Nucleus accumbens (tissue), 56 donors: ENCODE measurements around the gene TTLL8.
"Not testable (repeated sequence)": the region's sequence is repeated elsewhere in the genome, so short reads cannot be mapped to it uniquely, and the experiment has no call there.

ENCODE experiments used
- DNase-seq, 56 donors: peaks; one replicate each; lab custom pipeline; 2025; lab: John Stamatoyannopoulos, UW

The TTLL8 gene

DNA sequence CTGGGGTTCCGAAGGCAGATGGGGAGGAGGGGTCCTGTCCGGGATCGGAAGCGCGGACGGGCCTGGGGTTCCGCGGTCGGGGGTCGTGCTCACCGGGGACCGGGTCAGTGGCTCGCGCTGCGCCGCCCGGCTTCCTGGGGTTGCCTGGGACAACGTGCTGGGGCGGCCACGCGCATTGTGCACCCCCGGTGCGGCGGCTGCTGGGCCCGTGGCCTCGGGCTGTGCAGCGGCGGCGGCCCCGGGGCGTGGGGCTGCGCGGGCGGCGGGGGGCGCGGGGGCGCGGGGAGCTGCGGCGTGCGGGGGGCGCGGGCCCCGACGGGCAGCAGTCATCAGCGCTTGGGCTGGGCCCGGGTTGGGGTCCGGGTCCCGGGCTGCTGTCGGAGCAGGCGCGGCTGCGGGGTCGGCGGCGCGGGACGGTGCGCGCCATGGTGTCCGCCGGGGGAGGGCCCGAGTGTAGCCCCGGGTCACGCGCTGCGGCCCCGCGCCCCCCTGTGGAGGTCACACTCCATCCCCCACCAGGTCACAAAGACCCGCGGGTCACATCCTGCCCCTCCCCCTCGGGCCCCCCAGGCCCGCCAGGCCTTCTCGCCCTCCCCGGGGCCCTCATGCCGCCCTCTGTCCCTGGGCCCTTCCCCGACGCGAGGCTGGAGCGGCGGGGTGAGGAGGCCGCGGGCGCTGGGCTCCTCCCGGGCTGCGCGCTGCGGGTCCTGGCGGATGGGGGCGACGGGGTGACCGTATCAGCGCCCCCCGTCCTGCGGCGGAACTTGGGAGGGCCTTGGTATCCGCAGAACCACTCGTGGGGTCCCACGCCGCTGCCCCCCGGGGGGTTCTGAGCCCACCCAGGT lies at the start of gene TTLL8:
TTLL8 (minus strand) TSS at position 238 of the 845 bp plus-strand sequence.
- no peak for DNase-seq

- DNase-seq, result no peak
Observed at GRCh38 chr22:50107529-50107928, 49.4 kb upstream of the TTLL8 start.

DNA sequence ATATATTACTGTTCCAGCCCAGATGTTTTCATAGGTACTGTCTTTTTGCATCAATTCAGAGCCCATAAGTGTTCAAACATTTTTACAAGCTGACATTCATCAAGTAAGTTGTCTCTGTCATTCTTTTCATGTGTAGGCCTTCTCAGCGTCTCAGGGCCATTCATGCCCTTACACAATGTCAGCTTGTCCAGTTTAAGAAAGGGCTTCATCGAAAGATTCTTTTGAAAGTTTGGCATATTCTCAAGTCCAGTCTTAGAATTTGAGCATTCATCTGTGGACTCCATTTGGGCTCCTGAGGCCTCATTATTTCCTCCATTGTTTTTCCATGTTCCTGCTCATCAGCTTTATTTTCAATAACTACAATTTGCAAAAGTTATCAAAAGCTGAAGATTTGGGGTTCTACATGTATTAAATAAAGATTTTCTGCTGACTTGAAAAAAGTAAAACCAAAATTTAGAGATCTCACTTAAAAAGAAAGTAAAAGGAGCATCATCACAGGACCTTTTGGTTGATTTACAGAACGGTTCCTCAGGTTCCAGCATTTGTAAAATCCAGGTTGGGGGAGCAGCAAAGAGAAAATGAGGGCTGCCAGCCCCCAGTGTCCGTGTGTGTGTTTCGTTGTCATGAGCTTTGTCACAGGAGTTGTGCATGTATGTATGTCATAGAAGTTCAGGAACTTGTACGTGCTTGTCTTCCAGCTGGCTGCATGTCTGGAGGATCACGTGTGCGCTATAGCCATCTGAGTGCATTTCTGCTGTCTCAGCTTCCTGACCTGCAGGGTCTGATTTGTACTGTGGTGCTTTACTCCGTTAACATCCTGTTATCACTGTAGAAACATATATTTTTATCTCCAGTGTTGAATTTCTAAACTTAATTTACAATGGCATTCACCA lies 47.4 kb upstream of the TTLL8 start:
- DNase-seq, result no peak

- no peak for DNase-seq
Observed at GRCh38 chr22:50104141-50104544, 46.0 kb upstream of the TTLL8 start.

- no peak for DNase-seq
Observed at GRCh38 chr22:50102946-50103345, 44.8 kb upstream of the TTLL8 start.

DNA sequence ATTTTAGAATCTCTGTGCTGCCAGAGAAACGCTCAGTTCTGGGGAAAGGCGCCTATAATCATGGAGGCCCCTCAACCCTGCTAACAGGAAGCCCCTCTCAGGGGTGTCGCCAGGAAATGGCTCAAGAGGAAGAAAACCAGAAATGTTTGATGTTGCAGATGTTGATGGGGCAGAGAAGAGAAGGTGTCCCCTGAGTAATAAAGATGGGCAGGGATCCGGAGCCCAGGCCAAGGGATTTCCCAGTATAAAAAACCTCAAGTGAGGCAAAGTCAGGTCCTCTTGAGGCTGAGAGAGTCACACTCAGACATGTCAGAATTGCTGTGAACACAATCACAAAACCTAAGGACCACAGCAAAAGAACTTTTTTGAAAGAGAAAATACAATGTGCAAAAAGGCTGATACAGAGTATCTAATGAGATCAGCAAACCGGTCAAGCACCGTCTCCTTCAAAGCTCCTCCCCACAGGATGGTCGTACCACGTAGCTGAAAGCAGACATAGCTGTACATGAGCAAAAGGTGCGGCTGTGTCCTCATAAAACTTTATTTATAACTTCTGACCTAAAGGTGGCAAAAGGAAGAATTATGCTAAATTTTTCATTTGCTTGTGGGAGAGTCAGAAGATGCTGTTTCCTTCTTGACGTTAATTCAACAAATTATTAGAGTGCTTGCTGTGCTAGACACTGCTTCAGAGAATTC lies 43.9 kb upstream of the TTLL8 start:
- no peak for DNase-seq

- DNase-seq, result no peak
Observed at GRCh38 chr22:50098052-50098451, 40.0 kb upstream of the TTLL8 start.

DNA sequence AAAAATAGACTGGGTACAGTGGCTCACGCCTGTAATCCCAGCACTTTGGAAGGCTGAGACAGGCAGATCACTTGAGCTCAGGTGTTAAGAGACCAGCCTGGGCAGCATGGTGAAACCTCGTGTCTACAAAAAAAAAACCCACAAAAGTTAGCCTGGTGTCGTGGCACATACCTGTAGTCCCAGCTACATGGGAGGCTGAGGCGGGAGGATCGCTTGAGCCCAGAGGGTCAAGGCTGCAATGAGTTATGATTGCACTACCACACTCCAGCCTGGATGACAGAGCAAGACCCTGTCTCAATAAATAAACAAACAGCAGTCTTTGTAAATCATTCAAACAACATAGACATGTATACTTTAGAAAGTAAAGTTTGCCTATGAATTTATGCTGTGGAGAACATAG lies 34.2 kb upstream of the TTLL8 start:
- DNase-seq, result no peak

- no peak for DNase-seq
Observed at GRCh38 chr22:50091092-50091768, 33.1 kb upstream of the TTLL8 start.

GRCh38 chr22:50090412-50090714 lies 32.3 kb upstream of the TTLL8 start:
- DNase-seq, result no peak

GRCh38 chr22:50089682-50090411 lies 31.7 kb upstream of the TTLL8 start, which contains the start of gene MOV10L1:
Gene MOV10L1, plus strand, starts transcription at chr22:50090006. Its CDS starts 83 bp downstream, at chr22:50090089.
- DNase-seq, result peak in 16 of 56 donors; percentile 8 to 61 (median 28)

DNA sequence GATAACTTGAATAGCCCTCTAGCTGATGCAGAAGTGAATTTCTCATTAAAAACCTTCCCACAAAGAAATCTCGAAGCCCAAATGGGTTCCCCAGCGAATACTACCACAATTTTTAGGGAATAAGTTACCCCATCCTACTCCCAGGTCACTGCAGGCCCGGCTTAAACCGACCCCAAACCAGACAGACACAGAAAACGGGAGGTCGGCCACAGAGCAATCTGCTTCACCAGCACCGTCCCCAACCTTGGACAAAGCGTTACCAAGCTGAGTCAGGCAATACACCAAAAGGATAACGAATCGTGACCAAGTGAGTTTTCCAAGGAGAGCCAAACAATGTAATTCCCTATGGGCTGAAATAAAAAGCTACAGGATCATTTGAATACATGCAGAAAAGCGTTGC lies 31.1 kb upstream of the TTLL8 start:
- no peak for DNase-seq

DNA sequence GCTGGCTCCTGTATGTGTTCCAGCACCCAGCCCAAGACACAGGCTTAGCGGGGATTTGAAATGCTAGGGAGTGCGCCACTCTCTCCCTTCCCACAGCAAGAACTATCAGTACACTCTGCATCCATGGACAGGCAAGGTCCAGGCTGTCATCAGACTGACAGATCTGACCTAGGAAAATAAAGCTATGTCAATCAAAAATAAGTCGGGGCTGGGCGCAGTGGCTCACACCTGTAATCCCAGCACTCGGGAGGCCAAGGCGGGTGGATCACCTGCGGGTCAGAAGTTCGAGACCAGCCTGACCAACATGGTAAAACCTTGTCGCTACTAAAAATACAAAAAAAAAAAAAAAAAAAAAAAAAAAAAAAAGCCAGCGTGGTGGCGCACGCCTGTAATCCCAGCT lies 30.0 kb upstream of the TTLL8 start:
- no peak for DNase-seq

DNA sequence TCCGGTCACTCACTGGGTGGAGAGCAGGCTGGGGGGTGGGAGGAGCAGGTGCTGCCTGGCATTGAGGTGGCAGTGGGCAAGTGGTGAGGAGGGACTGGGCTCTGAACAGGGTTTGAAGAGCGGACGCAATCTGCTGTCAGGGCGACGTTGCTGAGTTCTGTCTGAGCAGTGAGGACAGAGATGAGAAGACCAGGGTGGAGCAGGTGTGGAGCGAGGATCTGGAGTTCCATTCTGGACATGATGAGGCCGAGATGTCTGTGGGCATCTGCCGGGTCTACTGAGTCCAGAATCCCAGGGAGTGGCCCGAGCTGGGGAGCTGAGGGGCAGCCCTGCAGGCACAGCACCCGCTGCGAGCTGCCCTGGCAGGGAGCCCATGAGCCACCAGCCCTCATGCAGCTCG lies 29.5 kb upstream of the TTLL8 start:
- no peak for DNase-seq

DNA sequence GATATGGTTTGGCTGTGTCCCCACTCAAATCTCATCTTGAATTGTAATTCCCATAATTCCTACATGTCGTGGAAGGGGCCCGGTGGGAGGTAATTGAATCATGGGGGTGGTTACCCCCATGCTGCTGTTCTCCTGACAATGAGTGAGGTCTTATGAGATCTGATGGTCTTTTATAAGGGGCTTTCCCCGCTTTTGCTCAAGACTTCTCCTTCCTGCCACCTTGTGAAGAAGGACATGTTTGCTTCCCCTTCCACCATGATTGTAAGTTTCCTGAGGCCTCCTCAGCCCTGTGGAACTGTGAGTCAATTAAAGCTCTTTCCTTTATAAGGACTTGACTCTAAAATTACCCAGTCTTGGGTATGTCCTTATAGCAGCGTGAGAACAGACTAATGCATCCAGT lies 28.9 kb upstream of the TTLL8 start:
- DNase-seq, result not testable (repeated sequence)

DNA sequence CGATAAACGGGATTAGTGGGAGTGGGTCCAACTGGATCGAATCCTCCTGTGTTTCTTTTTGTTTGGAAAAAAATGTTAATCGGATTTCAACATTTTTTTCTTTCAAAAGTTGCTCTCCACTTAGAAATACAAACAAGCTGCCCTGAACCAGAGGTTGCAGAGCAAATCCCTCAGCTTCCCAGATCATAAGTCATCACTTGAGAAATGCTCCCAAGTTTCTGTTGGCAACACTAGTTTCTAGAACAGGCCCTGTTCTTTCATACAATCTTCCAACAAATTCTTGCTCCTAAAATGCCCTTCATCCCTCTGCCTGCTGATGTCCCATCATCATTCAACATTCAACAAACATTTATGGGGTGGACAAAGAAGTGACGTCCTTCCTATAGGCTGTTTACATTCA lies 28.4 kb upstream of the TTLL8 start:
- no peak for DNase-seq

GRCh38 chr22:50085211-50085972 lies 27.3 kb upstream of the TTLL8 start, which contains the start of gene MLC1:
Gene MLC1, minus strand, starts transcription at chr22:50085426. Its CDS starts 524 bp downstream, at chr22:50084902.
- peak in 25 of 56 donors; percentile 3 to 64 (median 29) for DNase-seq

DNA sequence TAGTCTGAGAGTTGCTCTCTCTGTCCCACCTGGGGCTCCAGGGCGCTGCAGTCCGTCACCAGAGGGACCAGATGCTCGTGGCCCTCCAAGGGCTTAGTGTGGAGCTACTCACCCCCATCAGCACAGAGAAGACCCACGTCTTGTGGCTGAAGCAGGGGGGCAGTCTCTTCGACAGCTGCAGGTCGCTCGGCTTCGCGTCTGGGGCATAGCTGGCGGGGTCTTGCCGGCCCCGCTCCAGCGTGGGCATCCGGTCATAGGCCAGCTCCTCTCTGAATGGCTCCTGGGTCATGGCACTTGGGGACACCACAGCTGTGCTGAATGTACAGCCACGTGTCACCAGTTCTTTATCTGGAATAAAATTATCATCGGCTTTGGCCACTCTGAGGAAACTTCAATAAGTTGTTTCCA lies 26.5 kb upstream of the TTLL8 start:
- DNase-seq, result no peak

- no peak for DNase-seq
Observed at GRCh38 chr22:50084080-50084477, 26.0 kb upstream of the TTLL8 start.
